Dendritic cell treated with granulocyte-macrophage colony-stimulating factor and Interleukin-4, amounts not matched to agents 40 ng/mL and 50 ng/mL, for 4 days (primary cell): ENCODE data around the gene SEC61B.
A peak's percentile ranks its signal among the peaks of the same experiment; 100 is the strongest.

Experiments
- H3K27ac Mint-ChIP-seq: one replicate; pipeline ENCODE4 v1.8.0; 2022; ENCODE audit warnings: mild to moderate bottlenecking, mixed read lengths
- H3K27me3 Mint-ChIP-seq: one replicate; pipeline ENCODE4 v1.8.0; 2022; ENCODE audit warnings: mild to moderate bottlenecking, mixed read lengths
- H3K36me3 Mint-ChIP-seq: one replicate; pipeline ENCODE4 v1.8.0; 2022; ENCODE audit warnings: low read depth, mixed read lengths
- H3K4me1 Mint-ChIP-seq: one replicate; pipeline ENCODE4 v1.8.0; 2022; ENCODE audit warnings: low read depth, mixed read lengths
- H3K4me3 Mint-ChIP-seq: one replicate; pipeline ENCODE4 v1.8.0; 2022; ENCODE audit warnings: mild to moderate bottlenecking, moderate library complexity, mixed read lengths
- H3K9me3 Mint-ChIP-seq: one replicate; pipeline ENCODE4 v1.8.0; 2022; ENCODE audit warnings: mixed read lengths
- intact Hi-C: fragments of 100-400 bp; cut with micrococcal nuclease; formaldehyde crosslinking; loops from one replicate; pipeline ENCODE4 v1.15.0; 2022

The SEC61B gene

DNA sequence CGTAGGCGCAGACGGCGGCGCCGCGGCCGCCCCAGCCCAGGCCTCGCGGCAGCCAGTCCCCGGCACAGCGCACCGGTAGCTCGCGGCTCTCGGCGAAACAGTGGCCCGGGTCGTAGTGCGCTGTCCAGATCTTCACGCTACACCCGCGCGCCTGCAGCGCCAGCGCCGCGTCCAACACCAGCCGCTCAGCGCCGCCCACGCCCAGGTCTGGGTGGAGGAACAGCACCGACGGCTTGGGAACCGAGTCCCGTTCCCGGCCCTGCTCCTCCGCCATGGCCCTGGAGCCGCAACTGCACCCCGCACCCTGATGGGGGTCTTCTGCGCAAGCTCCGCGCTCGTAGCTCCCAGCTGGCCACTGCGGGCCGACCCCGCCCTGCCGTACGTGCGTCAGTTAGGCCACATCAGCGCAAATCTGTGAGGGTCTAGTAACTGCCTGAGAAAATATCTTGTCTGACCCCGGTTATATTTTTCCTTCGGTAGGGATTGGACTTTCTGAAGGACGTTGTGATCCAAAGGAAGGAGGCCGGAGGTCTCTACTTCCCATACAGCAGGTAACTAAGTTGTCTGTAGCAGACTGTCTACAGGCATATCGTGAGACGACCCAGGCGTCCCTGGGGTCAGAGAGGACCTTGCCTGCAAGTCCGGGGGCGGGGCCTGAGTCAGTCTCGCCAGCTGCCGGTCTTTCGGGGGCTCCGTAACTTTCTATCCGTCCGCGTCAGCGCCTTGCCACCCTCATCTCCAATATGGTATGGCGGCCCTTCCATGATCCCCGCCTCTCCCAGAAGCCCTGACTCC, at the start of gene SEC61B, which contains the start of gene ALG2:
SEC61B (plus strand) TSS at position 662 of the 795 bp plus-strand sequence; CDS start at position 744, 82 bp downstream.
ALG2 (minus strand) TSS at position 322 of the 795 bp plus-strand sequence; CDS start at position 274, 48 bp downstream.
- H3K36me3 Mint-ChIP-seq = peaks cover 86% of the 10 kb centered on the region
- H3K4me1 Mint-ChIP-seq = peaks cover 70% of the 10 kb centered on the region

DNA sequence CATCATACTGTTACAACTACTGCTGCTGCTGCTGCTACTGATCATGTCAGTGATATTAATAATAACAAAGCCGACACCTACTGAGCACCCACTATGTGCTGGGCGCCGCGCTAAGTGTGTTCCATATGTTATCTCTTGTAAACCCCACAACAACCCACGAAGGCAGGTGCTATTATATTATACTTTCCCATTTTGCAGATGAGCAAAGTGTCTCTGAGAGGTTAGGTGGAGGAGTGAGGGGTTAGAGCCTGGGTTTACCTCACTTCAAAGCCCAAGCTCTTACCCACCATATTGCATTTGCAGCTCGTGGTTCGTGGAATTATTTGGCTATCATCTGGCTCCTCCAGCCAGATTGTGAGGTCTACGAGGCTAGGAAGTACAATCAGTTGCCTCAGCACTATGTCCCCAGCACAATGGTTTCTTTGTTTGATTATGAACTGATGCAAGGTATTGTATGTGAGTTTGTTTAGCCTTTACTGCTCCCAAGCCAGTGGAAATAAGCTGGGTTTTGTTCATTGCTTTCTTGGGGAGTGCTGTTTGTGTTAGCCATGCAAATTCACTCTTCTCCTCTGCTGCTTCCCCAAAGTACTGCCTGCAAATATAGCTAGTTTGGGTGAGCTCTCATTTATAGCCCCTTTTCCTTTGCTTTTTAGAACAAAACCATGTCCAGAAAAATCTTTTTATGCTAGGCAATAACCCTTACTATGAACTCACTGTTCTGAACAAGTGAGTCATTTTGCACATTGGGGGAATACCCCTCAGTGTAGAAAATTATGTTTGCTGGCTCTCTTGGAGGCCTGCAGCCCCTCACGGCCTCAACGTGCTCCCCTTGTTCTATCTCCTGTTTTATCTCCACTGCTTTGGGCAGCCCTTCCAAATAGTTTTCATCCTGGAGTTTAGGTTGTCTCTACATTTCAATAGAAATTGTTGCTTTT, 48.2 kb upstream of the SEC61B start:
- Mint-ChIP-seq H3K4me3 (no peak overlapping the region), H3K27ac (no peak overlapping the region), H3K4me1 (peaks cover 20% of the 10 kb centered on the region), H3K36me3 (no peaks in the 10 kb centered on the region), H3K27me3 (peaks cover 2% of the 10 kb centered on the region), H3K9me3 (no peaks in the 10 kb centered on the region)
- intact Hi-C loops = no loop called here

More for the DNA sequence above, at the start of gene SEC61B, which contains the start of gene ALG2:
- Mint-ChIP-seq H3K9me3 (no peaks in the 10 kb centered on the region), H3K4me3 (peak within 1 kb of the TSS; percentile 92), H3K27ac (peak within 1 kb of the TSS; percentile 99), H3K27me3 (no peaks in the 10 kb centered on the region)
- intact Hi-C loops = loop anchor here (5.0 kb wide), 2 partner anchors 35 to 875 kb away; partner anchors contain the start of genes ERP44 and INVS

DNA sequence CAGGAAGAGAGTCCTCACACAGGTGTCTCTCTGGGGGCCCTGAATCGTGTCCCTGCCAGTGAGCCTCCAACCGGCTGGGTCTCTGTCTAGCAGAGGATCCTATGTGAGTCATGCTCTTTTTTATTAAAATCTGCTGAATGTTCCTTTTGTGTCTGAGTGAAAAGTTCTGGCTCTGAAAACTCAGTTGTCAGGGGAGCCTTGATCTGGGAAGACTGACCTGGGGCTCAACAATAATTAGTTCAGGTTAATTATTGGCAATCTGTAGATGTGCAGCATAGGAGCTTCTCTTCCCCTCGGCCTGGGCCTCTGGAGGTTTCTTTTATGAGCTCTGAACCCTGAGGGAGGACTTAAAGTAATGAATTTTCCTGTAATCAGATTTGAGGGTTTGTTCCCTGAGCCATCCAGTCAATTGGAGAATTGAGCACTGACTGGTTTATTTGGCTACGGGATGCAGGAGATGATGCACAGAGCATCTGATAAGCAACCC, 45.5 kb upstream of the SEC61B start:
- H3K9me3 Mint-ChIP-seq = no peaks in the 10 kb centered on the region
- H3K36me3 Mint-ChIP-seq = no peaks in the 10 kb centered on the region
- intact Hi-C loops = no loop called here
- H3K4me3 Mint-ChIP-seq = no peak overlapping the region
- peaks cover 39% of the 10 kb centered on the region for H3K4me1 Mint-ChIP-seq
- no peaks in the 10 kb centered on the region for H3K27me3 Mint-ChIP-seq
- H3K27ac Mint-ChIP-seq = peak overlapping the region; percentile 0

DNA sequence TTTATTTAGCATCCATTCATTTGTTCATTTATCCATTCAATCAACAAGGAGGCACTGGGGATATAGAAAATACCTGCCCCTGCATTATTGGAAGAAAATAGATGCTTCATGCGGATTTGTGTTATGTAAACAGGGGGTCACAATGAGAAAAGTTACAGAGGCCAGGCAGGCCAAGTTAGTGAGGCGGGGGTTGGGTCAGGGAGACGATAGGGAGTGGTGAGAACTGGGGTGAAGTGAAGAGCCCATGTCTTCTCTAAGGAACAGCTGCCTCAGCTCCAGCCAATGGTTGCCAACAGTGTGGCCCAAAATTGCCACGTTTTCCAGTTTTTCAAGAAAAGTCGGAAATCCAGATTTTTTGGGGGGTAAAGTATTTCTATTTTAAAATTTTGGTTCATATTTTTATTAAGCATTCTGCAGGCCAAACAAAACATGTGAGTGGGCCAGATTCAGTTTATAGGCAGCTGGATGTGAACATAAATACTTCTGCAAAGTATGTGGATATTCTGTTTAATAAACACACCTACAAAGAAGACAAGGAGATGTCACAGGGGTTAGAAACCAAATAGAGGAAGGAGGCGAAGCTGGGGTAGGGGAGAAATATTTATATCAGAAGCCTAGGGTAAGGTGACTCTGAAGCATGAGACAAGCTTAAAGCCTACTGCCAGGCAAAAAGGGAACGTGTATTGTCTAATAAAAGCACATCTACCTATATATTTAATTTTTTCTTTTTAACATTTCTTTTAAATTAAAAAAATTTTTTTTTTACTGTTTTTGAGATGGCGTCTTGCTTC, 44.3 kb upstream of the SEC61B start:
- Mint-ChIP-seq H3K27ac (no peak overlapping the region), H3K9me3 (no peaks in the 10 kb centered on the region), H3K36me3 (no peaks in the 10 kb centered on the region), H3K4me1 (peaks cover 45% of the 10 kb centered on the region), H3K4me3 (no peak overlapping the region), H3K27me3 (no peaks in the 10 kb centered on the region)
- intact Hi-C loops = no loop called here

- intact Hi-C loops = no loop called here
- Mint-ChIP-seq H3K4me1 (peaks cover 51% of the 10 kb centered on the region), H3K4me3 (no peak overlapping the region), H3K27ac (peak overlapping the region; percentile 37), H3K9me3 (no peaks in the 10 kb centered on the region), H3K27me3 (no peaks in the 10 kb centered on the region), H3K36me3 (no peaks in the 10 kb centered on the region)
These were observed 42.9 kb upstream of the SEC61B start for GRCh38 chr9:99178912-99179872.

GRCh38 chr9:99180199-99180598, 41.9 kb upstream of the SEC61B start:
- intact Hi-C loops = loop anchor here (5.0 kb wide), 2 partner anchors 642 to 832 kb away; partner anchors contain the start of gene NR4A3
- Mint-ChIP-seq H3K4me3 (no peak overlapping the region), H3K36me3 (no peaks in the 10 kb centered on the region), H3K27ac (peak overlapping the region; percentile 80), H3K4me1 (peaks cover 61% of the 10 kb centered on the region), H3K27me3 (no peaks in the 10 kb centered on the region), H3K9me3 (no peaks in the 10 kb centered on the region)

DNA sequence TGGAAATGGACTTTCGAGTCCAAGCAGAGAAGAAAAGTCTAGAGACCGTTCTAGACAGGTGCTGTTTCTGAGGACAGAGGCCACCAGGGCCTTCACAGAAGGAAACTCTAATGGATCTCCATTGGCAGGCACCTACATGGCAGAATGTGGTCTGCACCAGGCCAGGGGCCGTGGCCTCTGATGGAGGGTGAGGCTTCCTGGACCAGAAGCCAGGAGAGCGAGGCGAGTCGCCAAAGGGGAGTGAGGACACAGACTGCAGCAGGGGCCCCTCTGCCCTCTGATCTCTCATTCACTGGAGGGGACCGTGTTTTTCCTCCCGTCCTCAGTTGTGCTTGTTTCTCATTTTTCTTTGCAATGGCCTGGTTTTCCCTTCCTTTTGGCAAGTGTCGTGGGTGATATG, 41.4 kb upstream of the SEC61B start:
- Mint-ChIP-seq H3K9me3 (no peaks in the 10 kb centered on the region), H3K4me1 (peaks cover 63% of the 10 kb centered on the region)
- intact Hi-C loops = loop anchor here (5.0 kb wide), 2 partner anchors 642 to 832 kb away; partner anchors contain the start of gene NR4A3

DNA sequence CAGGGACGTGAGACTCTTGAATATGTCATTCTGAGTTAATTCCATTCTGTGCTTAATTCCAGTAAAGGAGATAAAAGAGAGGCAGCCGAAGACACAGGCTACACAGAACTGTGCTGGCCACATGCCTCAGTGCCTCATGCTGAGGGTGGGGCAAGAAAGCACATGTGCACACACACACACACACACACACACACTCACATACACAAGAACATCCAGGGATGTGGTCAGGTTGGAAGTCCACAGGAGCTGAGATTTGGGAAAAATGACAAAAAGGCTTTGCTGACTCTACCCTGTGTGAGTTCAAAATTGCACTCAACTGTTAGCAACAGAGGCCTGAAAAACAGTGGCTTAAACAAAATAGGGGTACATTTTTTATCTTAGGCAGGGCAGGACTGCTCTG, 40.9 kb upstream of the SEC61B start:
- intact Hi-C loops = loop anchor here (5.0 kb wide), 2 partner anchors 641 to 831 kb away; partner anchors contain the start of gene NR4A3
- H3K36me3 Mint-ChIP-seq = no peaks in the 10 kb centered on the region
- H3K9me3 Mint-ChIP-seq = no peaks in the 10 kb centered on the region
- peaks cover 67% of the 10 kb centered on the region for H3K4me1 Mint-ChIP-seq
- H3K27ac Mint-ChIP-seq = peak overlapping the region; percentile 80
- no peaks in the 10 kb centered on the region for H3K27me3 Mint-ChIP-seq
- H3K4me3 Mint-ChIP-seq = no peak overlapping the region

More for the DNA sequence above, 41.4 kb upstream of the SEC61B start:
- Mint-ChIP-seq H3K27ac (peak overlapping the region; percentile 80), H3K27me3 (no peaks in the 10 kb centered on the region), H3K36me3 (no peaks in the 10 kb centered on the region), H3K4me3 (no peak overlapping the region)

GRCh38 chr9:99181621-99182020, 40.5 kb upstream of the SEC61B start:
- Mint-ChIP-seq H3K36me3 (no peaks in the 10 kb centered on the region), H3K9me3 (no peaks in the 10 kb centered on the region), H3K27me3 (no peaks in the 10 kb centered on the region), H3K27ac (peak overlapping the region; percentile 80), H3K4me1 (peaks cover 68% of the 10 kb centered on the region), H3K4me3 (peak overlapping the region; percentile 11)
- intact Hi-C loops = loop anchor here (5.0 kb wide), 2 partner anchors 641 to 831 kb away; partner anchors contain the start of gene NR4A3

DNA sequence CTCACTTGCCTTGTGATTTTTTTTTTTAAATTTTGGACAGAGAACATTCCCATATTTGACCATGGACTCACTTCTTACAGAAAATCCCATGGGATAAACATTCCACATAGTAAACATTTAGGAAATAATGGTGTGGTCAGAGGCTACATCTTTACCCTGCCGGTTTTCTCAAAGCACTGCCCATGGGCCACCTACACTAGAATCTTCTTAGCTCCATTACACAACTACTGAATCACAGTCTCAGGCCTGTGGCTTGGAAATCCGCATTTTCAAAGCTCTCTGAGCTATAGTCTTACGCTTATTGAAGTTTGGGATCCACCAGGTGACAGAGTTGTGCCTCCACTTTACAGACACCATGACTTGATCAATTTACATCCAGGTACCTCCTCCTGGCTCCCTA, 39.7 kb upstream of the SEC61B start:
- Mint-ChIP-seq H3K9me3 (no peaks in the 10 kb centered on the region), H3K27ac (no peak overlapping the region), H3K27me3 (no peaks in the 10 kb centered on the region), H3K36me3 (no peaks in the 10 kb centered on the region), H3K4me3 (no peak overlapping the region), H3K4me1 (peaks cover 73% of the 10 kb centered on the region)
- intact Hi-C loops = loop anchor here (5.0 kb wide), 2 partner anchors 640 to 830 kb away; partner anchors contain the start of gene NR4A3

GRCh38 chr9:99183616-99184015, 38.5 kb upstream of the SEC61B start:
- Mint-ChIP-seq H3K36me3 (no peaks in the 10 kb centered on the region), H3K4me3 (no peak overlapping the region), H3K4me1 (peaks cover 82% of the 10 kb centered on the region), H3K27ac (peak overlapping the region; percentile 25), H3K27me3 (no peaks in the 10 kb centered on the region), H3K9me3 (no peaks in the 10 kb centered on the region)
- intact Hi-C loops = loop anchor here (2.0 to 5.0 kb wide), 3 partner anchors 83 to 829 kb away; partner anchors contain the start of gene NR4A3

DNA sequence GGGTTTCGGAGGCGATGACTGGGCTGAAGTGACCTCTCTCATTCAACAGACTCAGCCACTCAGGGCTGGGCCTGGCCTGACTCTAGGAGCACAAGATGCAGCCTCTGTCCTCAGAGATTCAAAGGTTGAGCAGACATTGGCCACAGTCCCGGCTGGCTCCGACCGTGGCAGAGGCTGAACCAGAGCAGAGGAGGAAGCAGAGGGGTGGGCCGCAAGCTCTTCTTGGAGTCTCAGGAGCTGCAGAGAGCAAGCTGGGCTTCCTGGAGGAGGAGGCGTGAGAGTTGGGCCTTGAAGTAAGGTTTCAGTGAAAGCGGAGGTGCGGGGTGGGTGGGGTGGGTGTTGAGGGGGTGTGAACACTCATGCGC, 38.0 kb upstream of the SEC61B start:
- Mint-ChIP-seq H3K36me3 (no peaks in the 10 kb centered on the region), H3K4me1 (peaks cover 80% of the 10 kb centered on the region), H3K4me3 (no peak overlapping the region), H3K27ac (peak overlapping the region; percentile 25), H3K9me3 (no peaks in the 10 kb centered on the region), H3K27me3 (no peaks in the 10 kb centered on the region)
- intact Hi-C loops = loop anchor here (2.0 to 5.0 kb wide), 3 partner anchors 83 to 828 kb away; partner anchors contain the start of gene NR4A3
